Activated CD8-positive, alpha-beta memory T cell treated with anti-CD3 and anti-CD28 coated beads for 4 hours (primary cell): ENCODE data around the gene FOXJ2.
A peak's percentile ranks its signal among the peaks of the same experiment; 100 is the strongest.
"Not testable (repeated sequence)": the region's sequence is repeated elsewhere in the genome, so short reads cannot be mapped to it uniquely, and the experiment has no call there.

Source experiments
- DNase-seq, 2 donors: peaks; one replicate each; pipeline ENCODE4 v3.0.0-alpha.2; 2020; ENCODE audit warnings: low read depth in 2 of 2

The FOXJ2 gene

GRCh38 chr12:8065991-8066594 lies 33.6 kb downstream of the FOXJ2 start, which contains the start of gene C3AR1:
Gene C3AR1 (minus strand): TSS chr12:8066359. CDS start chr12:8060185, 6,174 bp downstream.
- no peak for DNase-seq

- DNase-seq, result no peak
These were observed 37.1 kb downstream of the FOXJ2 start for GRCh38 chr12:8069582-8069981.

- not testable (repeated sequence) for DNase-seq
These were observed 39.3 kb downstream of the FOXJ2 start for GRCh38 chr12:8071820-8072219.

GRCh38 chr12:8075935-8076334 lies 43.4 kb downstream of the FOXJ2 start:
- no peak for DNase-seq

GRCh38 chr12:8076366-8076765 lies 43.9 kb downstream of the FOXJ2 start:
- DNase-seq, result no peak

- no peak for DNase-seq
These were observed 44.7 kb downstream of the FOXJ2 start for GRCh38 chr12:8077207-8077606.

GRCh38 chr12:8078398-8078797 lies 45.9 kb downstream of the FOXJ2 start:
- DNase-seq, result peak in 1 of 2 donors; percentile 35

- DNase-seq, result no peak
These were observed 46.4 kb downstream of the FOXJ2 start for GRCh38 chr12:8078916-8079315.

- DNase-seq, result no peak
These were observed 47.6 kb downstream of the FOXJ2 start for GRCh38 chr12:8080120-8080519.

GRCh38 chr12:8081251-8081920 lies 48.9 kb downstream of the FOXJ2 start:
- no peak for DNase-seq

GRCh38 chr12:8082808-8083100 lies 50.2 kb downstream of the FOXJ2 start:
- no peak for DNase-seq

- DNase-seq, result not testable (repeated sequence)
These were observed 51.8 kb downstream of the FOXJ2 start for GRCh38 chr12:8084351-8084750.

- DNase-seq, result no peak
These were observed 55.1 kb downstream of the FOXJ2 start for GRCh38 chr12:8087666-8088065.

GRCh38 chr12:8088574-8088973 lies 56.1 kb downstream of the FOXJ2 start:
- no peak for DNase-seq

- not testable (repeated sequence) for DNase-seq
These were observed 56.8 kb downstream of the FOXJ2 start for GRCh38 chr12:8089277-8089676.

- no peak for DNase-seq
These were observed 57.2 kb downstream of the FOXJ2 start for GRCh38 chr12:8089716-8090115.

- no peak for DNase-seq
These were observed 60.8 kb downstream of the FOXJ2 start for GRCh38 chr12:8093291-8093690.

GRCh38 chr12:8096281-8096915 lies 63.9 kb downstream of the FOXJ2 start:
- DNase-seq, result no peak

- no peak for DNase-seq
These were observed 66.7 kb downstream of the FOXJ2 start for GRCh38 chr12:8099235-8099634.
